Thymus (tissue), 11 donors: ENCODE data around the gene GDF10. TPM values are rescaled to one million over a fixed set of nuclear protein-coding genes. Genes with fewer than 3 reads are reported as not detected.
A peak's percentile ranks its signal among the peaks of the same experiment; 100 is the strongest.

ENCODE experiments used
- DNase-seq, 9 donors: peaks; one replicate each; pipeline ENCODE4 v3.0.0-alpha.2; 2013; ENCODE audit warnings: low spot score in 9 of 9, low read depth in 6 of 9, missing footprints in 1 of 9
- H3K27ac ChIP-seq, 2 donors: one replicate each; pipeline ENCODE4 v1.5.1; 2013; ENCODE audit warnings: control low read depth in 1 of 2, low read depth in 1 of 2, low read length in 1 of 2, mild to moderate bottlenecking in 1 of 2, moderate library complexity in 1 of 2
- H3K27me3 ChIP-seq, 2 donors: one replicate each; pipeline ENCODE4 v1.5.1; 2013; ENCODE audit warnings: low read length in 1 of 2; ENCODE audit not compliant: control insufficient read depth in 2 of 2, insufficient read depth in 1 of 2
- H3K36me3 ChIP-seq, 2 donors: one replicate each; pipeline ENCODE4 v1.5.1; 2013; ENCODE audit warnings: low read length in 1 of 2, mild to moderate bottlenecking in 1 of 2, moderate library complexity in 1 of 2; ENCODE audit not compliant: control insufficient read depth in 2 of 2, insufficient read depth in 2 of 2
- H3K4me1 ChIP-seq, 2 donors: one replicate each; pipeline ENCODE4 v1.5.1; 2013; ENCODE audit warnings: low read length in 2 of 2; ENCODE audit not compliant: control insufficient read depth in 2 of 2, insufficient read depth in 2 of 2
- H3K4me3 ChIP-seq, 2 donors: one replicate each; pipeline ENCODE4 v1.5.1; 2013; ENCODE audit warnings: low read length in 2 of 2, control low read depth in 1 of 2, mild to moderate bottlenecking in 1 of 2
- H3K9me3 ChIP-seq, 2 donors: one replicate each; pipeline ENCODE4 v1.5.1; 2013; ENCODE audit warnings: low read length in 1 of 2, mild to moderate bottlenecking in 1 of 2; ENCODE audit not compliant: control insufficient read depth in 2 of 2, insufficient read depth in 1 of 2
- WGBS: extraction: QIAGEN DNeasy Blood & Tissue Kit; methylation state at CpG from one replicate; pipeline ENCODE4 v1.1.7; 2013; 5-methylcytosine and 5-hydroxymethylcytosine counted together
- polyA plus RNA-seq: library from polyadenylated mRNA; stranded (reverse); fragments of 200-250 nt; gene quantifications from one replicate; pipeline ENCODE4 v1.2.3, GENCODE V29; 2013
- total RNA-seq: library from RNA; stranded (reverse); fragments of 120-200 nt; gene quantifications from one replicate; pipeline ENCODE4 v1.2.4, GENCODE V29; 2013
- donor health status: healthy.

Gene GDF10
- total and polyA plus RNA-seq, 2 donors, result 0.39 to 0.47 TPM

GRCh38 chr10:47358457-47358856, 58.5 kb downstream of the GDF10 start:
- Histone ChIP-seq H3K4me3 (no peak overlapping the region), H3K4me1 (no peaks in the 10 kb centered on the region), H3K9me3 (no peaks in the 10 kb centered on the region), H3K27me3 (no peaks in the 10 kb centered on the region), H3K27ac (no peak overlapping the region), H3K36me3 (no peaks in the 10 kb centered on the region)
- WGBS, result 93% methylated on average over 3 of the region's 3 CpGs
- no peak for DNase-seq

GRCh38 chr10:47359101-47359500, 59.1 kb downstream of the GDF10 start:
- H3K36me3 ChIP-seq, result no peaks in the 10 kb centered on the region
- H3K4me1 ChIP-seq, result no peaks in the 10 kb centered on the region
- no peaks in the 10 kb centered on the region for H3K9me3 ChIP-seq
- 97% methylated on average over 2 of the region's 2 CpGs for WGBS
- H3K27me3 ChIP-seq, result no peaks in the 10 kb centered on the region
- no peak for DNase-seq
- H3K27ac ChIP-seq, result no peak overlapping the region
- H3K4me3 ChIP-seq, result no peak overlapping the region

GRCh38 chr10:47359626-47360418, 59.8 kb downstream of the GDF10 start:
- H3K4me3 ChIP-seq, result no peak overlapping the region
- H3K27ac ChIP-seq, result no peak overlapping the region
- WGBS, result 84% methylated on average over 4 of the region's 4 CpGs
- no peaks in the 10 kb centered on the region for H3K4me1 ChIP-seq
- no peaks in the 10 kb centered on the region for H3K9me3 ChIP-seq
- no peaks in the 10 kb centered on the region for H3K27me3 ChIP-seq
- no peaks in the 10 kb centered on the region for H3K36me3 ChIP-seq
- no peak for DNase-seq

DNA sequence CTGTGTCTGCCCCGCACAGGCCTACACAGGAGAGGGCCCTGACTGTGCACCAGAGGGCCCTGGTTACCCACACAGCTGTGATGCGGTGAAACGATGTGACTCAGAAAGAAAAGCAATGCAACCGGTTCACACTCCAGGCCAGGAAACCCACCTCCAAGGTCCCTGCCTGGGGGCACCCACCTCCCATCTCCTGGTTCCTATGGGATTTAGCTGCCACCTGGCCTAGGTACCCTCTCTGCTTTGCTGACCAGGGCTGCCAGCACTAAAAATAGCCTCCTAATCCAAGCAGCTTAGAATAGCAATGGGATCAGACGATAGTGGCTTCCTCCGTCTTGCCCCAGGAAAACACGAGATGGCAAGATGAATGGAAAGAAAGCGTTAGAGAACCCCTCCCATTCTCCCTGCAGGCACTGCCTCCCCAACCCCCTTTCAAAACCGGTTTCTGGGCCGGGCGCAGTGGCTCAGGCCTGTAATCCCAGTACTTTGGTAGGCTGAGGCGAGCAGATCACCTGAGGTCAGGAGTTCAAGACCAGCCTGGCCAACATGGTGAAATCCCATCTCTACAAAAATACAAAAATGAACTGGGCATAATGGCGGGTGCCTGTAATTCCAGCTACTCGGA, 60.5 kb downstream of the GDF10 start:
- DNase-seq, result peak in 1 of 9 donors; percentile 38
- WGBS, result 91% methylated on average over 14 of the region's 14 CpGs

GRCh38 chr10:47361293-47361692, 61.3 kb downstream of the GDF10 start:
- WGBS, result 62% methylated on average over 9 of the region's 9 CpGs
- H3K36me3 ChIP-seq, result no peaks in the 10 kb centered on the region

More for the DNA sequence above, 60.5 kb downstream of the GDF10 start:
- Histone ChIP-seq H3K4me3 (no peak overlapping the region), H3K27ac (no peak overlapping the region), H3K27me3 (no peaks in the 10 kb centered on the region), H3K9me3 (no peaks in the 10 kb centered on the region), H3K36me3 (no peaks in the 10 kb centered on the region), H3K4me1 (no peaks in the 10 kb centered on the region)

GRCh38 chr10:47362199-47362598, 62.2 kb downstream of the GDF10 start:
- H3K4me3 ChIP-seq, result no peak overlapping the region
- no peaks in the 10 kb centered on the region for H3K27me3 ChIP-seq
- no peak for DNase-seq
- H3K9me3 ChIP-seq, result no peaks in the 10 kb centered on the region
- H3K27ac ChIP-seq, result no peak overlapping the region
- H3K36me3 ChIP-seq, result no peaks in the 10 kb centered on the region
- H3K4me1 ChIP-seq, result no peaks in the 10 kb centered on the region
- WGBS, result 98% methylated on average over 3 of the region's 3 CpGs

More at GRCh38 chr10:47361293-47361692, 61.3 kb downstream of the GDF10 start:
- Histone ChIP-seq H3K27me3 (no peaks in the 10 kb centered on the region), H3K4me1 (no peaks in the 10 kb centered on the region), H3K9me3 (no peaks in the 10 kb centered on the region), H3K4me3 (no peak overlapping the region), H3K27ac (no peak overlapping the region)
- DNase-seq, result peak in 3 of 9 donors; percentile 36 to 56 (median 49)

Other genes with a start within 250 kb of the GDF10 start
- not detected for gene GDF2, start 22.3 kb downstream of the GDF10 start, total RNA-seq
- 0.02 TPM for gene GDF2, start 22.3 kb downstream of the GDF10 start, polyA plus RNA-seq
- gene RBP3, start 48.2 kb downstream of the GDF10 start, total RNA-seq, result 0.05 TPM
- 0.05 TPM for gene RBP3, start 48.2 kb downstream of the GDF10 start, polyA plus RNA-seq
- gene ZNF488, start 84.1 kb downstream of the GDF10 start, total RNA-seq, result 0.24 TPM
- gene ZNF488, start 84.1 kb downstream of the GDF10 start, polyA plus RNA-seq, result 0.23 TPM
- gene ANXA8, start 183.9 kb downstream of the GDF10 start, total RNA-seq, result 6.9 TPM
- 23.2 TPM for gene ANXA8, start 183.9 kb downstream of the GDF10 start, polyA plus RNA-seq
- gene FAM25G, start 191.5 kb downstream of the GDF10 start, total RNA-seq, result 1.2 TPM
- gene FAM25G, start 191.5 kb downstream of the GDF10 start, polyA plus RNA-seq, result 4.2 TPM
- gene AGAP9, start 223.4 kb downstream of the GDF10 start, total RNA-seq, result 4.2 TPM
- 19.1 TPM for gene AGAP9, start 223.4 kb downstream of the GDF10 start, polyA plus RNA-seq